HG03432 (cell line): ENCODE results near the gene FCSK.
"Not testable (repeated sequence)": the region's sequence is repeated elsewhere in the genome, so short reads cannot be mapped to it uniquely, and the experiment has no call there.

Source experiments
- ATAC-seq: cut with Tn5 transposase; IDR thresholded peaks from one replicate; pipeline ENCODE4 v1.9.1; 2021; ENCODE audit warnings: mild to moderate bottlenecking, moderate library complexity; ENCODE audit not compliant: unreplicated experiment

FCSK gene

GRCh38 chr16:70522216-70523075, 68.1 kb downstream of the FCSK start:
- ATAC-seq = no peak

- ATAC-seq = peak; percentile 74
These were observed 68.8 kb downstream of the FCSK start, which contains the start of gene COG4 for GRCh38 chr16:70523076-70523742. Gene COG4 (minus strand): TSS chr16:70523554. CDS start chr16:70523543, 11 bp downstream.

- peak; percentile 61 for ATAC-seq
These were observed 69.5 kb downstream of the FCSK start, which contains the start of gene SF3B3 for GRCh38 chr16:70523743-70524398. Gene SF3B3 (plus strand): TSS chr16:70523816. CDS start chr16:70526657, 2,841 bp downstream.

GRCh38 chr16:70524399-70524825, 70.0 kb downstream of the FCSK start:
- not testable (repeated sequence) for ATAC-seq

GRCh38 chr16:70526403-70526802, 72.0 kb downstream of the FCSK start:
- no peak for ATAC-seq

- no peak for ATAC-seq
These were observed 73.1 kb downstream of the FCSK start for GRCh38 chr16:70527315-70527996.

- no peak for ATAC-seq
These were observed 74.8 kb downstream of the FCSK start for GRCh38 chr16:70529051-70529777.
